Transverse colon (tissue), 4 donors: ENCODE measurements around the gene CLDN11. TPM values are rescaled to one million over a fixed set of nuclear protein-coding genes. Genes with fewer than 3 reads are reported as not detected.

ENCODE experiments used
- DNase-seq: peaks from one replicate; pipeline ENCODE4 v3.0.0-alpha.2; 2019
- H3K27ac ChIP-seq, 4 donors: fragments of 200-600 bp; sonication (generic); 2 replicates each; pipeline ENCODE4 v1.5.1; 2016 to 2018; ENCODE audit warnings: inconsistent platforms in 4 of 4
- H3K27me3 ChIP-seq: fragments of 200-600 bp; sonication (generic); 2 replicates; pipeline ENCODE4 v1.5.1; 2017; ENCODE audit warnings: inconsistent platforms
- H3K36me3 ChIP-seq, 4 donors: fragments of 200-600 bp; sonication (generic); 2 replicates each; pipeline ENCODE4 v1.5.1; 2017 to 2019; ENCODE audit warnings: inconsistent platforms in 4 of 4
- H3K4me1 ChIP-seq, 4 donors: fragments of 200-600 bp; sonication (generic); 2 replicates each; pipeline ENCODE4 v1.5.1; 2017 to 2020; ENCODE audit warnings: inconsistent platforms in 4 of 4
- H3K4me3 ChIP-seq, 4 donors: fragments of 200-600 bp; sonication (generic); 1 replicate in 1 of 4; 2 replicates in 3 of 4; pipeline versions ENCODE4 v1.5.1 to v1.6.1; 2017 to 2019; ENCODE audit warnings: inconsistent platforms in 4 of 4
- H3K9me3 ChIP-seq, 2 donors: fragments of 200-600 bp; sonication (generic); 2 replicates each; pipeline ENCODE4 v1.5.1; 2017 to 2019; ENCODE audit warnings: inconsistent platforms in 2 of 2
- CTCF ChIP-seq, 5 experiments: fragments of 200-600 bp in 3 of 5; fragments of 450-650 bp in 2 of 5; sonication (generic) in 3 of 5; IDR thresholded peaks; 1 replicate in 2 of 5; 2 replicates in 3 of 5; pipeline ENCODE4 v1.5.1; 2016 to 2017; ENCODE audit warnings: antibody characterized with exemption in 5 of 5, inconsistent platforms in 3 of 5, mild to moderate bottlenecking in 2 of 5, moderate library complexity in 1 of 5
- EP300 ChIP-seq: sonication (generic); formaldehyde crosslinking; IDR thresholded peaks from one replicate; pipeline ENCODE4 v1.6.1; 2017; ENCODE audit warnings: antibody characterized with exemption, low read depth
- POLR2A ChIP-seq: fragments of 450-650 bp; IDR thresholded peaks from one replicate; pipeline ENCODE4 v1.6.1; 2016; ENCODE audit warnings: antibody characterized with exemption, mild to moderate bottlenecking, moderate library complexity
- POLR2AphosphoS5 ChIP-seq, 3 donors: sonication (generic); formaldehyde crosslinking; IDR thresholded peaks; one replicate each; pipeline ENCODE4 v1.6.1; 2016; ENCODE audit warnings: antibody characterized with exemption in 3 of 3
- WGBS, 2 donors: methylation state at CpG; one replicate each; pipeline ENCODE4 v1.1.5; 2018; ENCODE audit warnings: low coverage in 1 of 2; 5-methylcytosine and 5-hydroxymethylcytosine counted together
- in situ Hi-C, 4 donors: fragments of 200-750 bp; cut with MboI; loops; one replicate each; pipeline versions ENCODE4 v1.15.0 to v1.15.1; 2017; ENCODE audit warnings: low sequenced_read_pairs in 3 of 4, low pct_ligation_motif_present in 1 of 4, low pct_unique_long_range_greater_than_20kb in 1 of 4
- intact Hi-C: fragments of 100-400 bp; cut with DNase I; formaldehyde crosslinking; loops from one replicate; pipeline ENCODE4 v1.15.1; 2023; ENCODE audit warnings: low total_unique reads
- total RNA-seq, 4 donors: library from RNA; depleted of rRNA; stranded (reverse); fragments of >200 nt; gene quantifications; one replicate each; pipeline ENCODE4 v1.1.0, GENCODE V29; 2016

Gene CLDN11
- total RNA-seq, 4 donors from 2014 or later, result 4.6 to 13.5 (median 7.2) TPM

GRCh38 chr3:170421758-170422157 is 3.1 kb downstream of the CLDN11 start:
- Histone ChIP-seq H3K9me3 (no peaks in the 10 kb centered on the region), H3K4me3 (no peak overlapping the region), H3K27me3 (peaks cover 40% of the 10 kb centered on the region), H3K27ac (no peak overlapping the region), H3K4me1 (peaks cover 4 to 19% (median 18%) of the 10 kb centered on the region in 4 donors), H3K36me3 (no peaks in the 10 kb centered on the region)
- in situ Hi-C loops, result loop anchor here in 3 of 4 donors (25.0 kb wide), 3 partner anchors 109 to 391 kb away; no protein-coding TSS in a partner anchor
- no peak for DNase-seq
- intact Hi-C loops, result no loop called here
- WGBS, 2 donors, result 79 to 80% methylated on average over 1 to 2 of the region's 2 CpGs
- no peak for TF ChIP-seq POLR2A
- no peak for TF ChIP-seq POLR2AphosphoS5 (IDR thresholded peaks at IDR 0.05)
- TF ChIP-seq CTCF (IDR thresholded peaks at IDR 0.05), result no peak
- TF ChIP-seq EP300, result no peak

GRCh38 chr3:170423001-170423615 is 4.4 kb downstream of the CLDN11 start:
- peaks cover 27% of the 10 kb centered on the region for H3K27me3 ChIP-seq
- no peak overlapping the region for H3K27ac ChIP-seq
- TF ChIP-seq POLR2AphosphoS5 (IDR thresholded peaks at IDR 0.05) (no peak), EP300 (no peak), CTCF (IDR thresholded peaks at IDR 0.05) (no peak), POLR2A (no peak)
- in situ Hi-C loops, result loop anchor here in 3 of 4 donors (25.0 kb wide), 3 partner anchors 111 to 389 kb away; no protein-coding TSS in a partner anchor
- intact Hi-C loops, result no loop called here
- no peak for DNase-seq
- 84 to 100% methylated on average over 1 to 8 of the region's 8 CpGs for WGBS, 2 donors
- H3K9me3 ChIP-seq, result no peaks in the 10 kb centered on the region
- H3K4me1 ChIP-seq, result peaks cover 4 to 19% (median 17%) of the 10 kb centered on the region in 4 donors
- no peak overlapping the region for H3K4me3 ChIP-seq
- H3K36me3 ChIP-seq, result no peaks in the 10 kb centered on the region

- 83 to 88% methylated on average over 4 to 8 of the region's 8 CpGs for WGBS, 2 donors
- intact Hi-C loops, result no loop called here
- H3K4me1 ChIP-seq, result peaks cover 0 to 3% (median 0%) of the 10 kb centered on the region in 4 donors
Observed at GRCh38 chr3:170424879-170425278, 6.2 kb downstream of the CLDN11 start.

More at GRCh38 chr3:170424879-170425278, 6.2 kb downstream of the CLDN11 start:
- TF ChIP-seq CTCF (IDR thresholded peaks at IDR 0.05), result no peak
- no peak for TF ChIP-seq POLR2AphosphoS5 (IDR thresholded peaks at IDR 0.05)
- TF ChIP-seq EP300, result no peak
- TF ChIP-seq POLR2A, result no peak
- Histone ChIP-seq H3K4me3 (no peak overlapping the region), H3K27ac (no peak overlapping the region), H3K9me3 (no peaks in the 10 kb centered on the region), H3K27me3 (peaks cover 9% of the 10 kb centered on the region), H3K36me3 (no peaks in the 10 kb centered on the region)
- in situ Hi-C loops, result loop anchor here in 3 of 4 donors (25.0 kb wide), 3 partner anchors 113 to 387 kb away; no protein-coding TSS in a partner anchor
- no peak for DNase-seq
